Fibroblast of villous mesenchyme (primary cell): ENCODE results near the gene VWA1. TPM values are rescaled to one million over a fixed set of nuclear protein-coding genes. Genes with fewer than 3 reads are reported as not detected.
"Not testable (repeated sequence)": the region's sequence is repeated elsewhere in the genome, so short reads cannot be mapped to it uniquely, and the experiment has no call there.

Experiments used
- DNase-seq: peaks from one replicate; pipeline ENCODE4 v3.0.0-alpha.2; 2010; ENCODE audit warnings: low read depth
- H3K4me3 ChIP-seq: 2 replicates; pipeline ENCODE4 v1.5.1; 2011; ENCODE audit warnings: low read depth, mild to moderate bottlenecking, low read length
- CTCF ChIP-seq: IDR thresholded peaks from 2 replicates; pipeline ENCODE4 v1.5.1; 2012; ENCODE audit warnings: low read depth, mild to moderate bottlenecking, low read length; ENCODE audit not compliant: insufficient read depth
- total RNA-seq: library from RNA; depleted of rRNA; stranded (reverse); fragments of >200 nt; gene quantifications from 2 replicates; pipeline ENCODE4 v1.2.3, GENCODE V29; 2012

VWA1 gene
- total RNA-seq, 1 donor = 5.6 TPM

DNA sequence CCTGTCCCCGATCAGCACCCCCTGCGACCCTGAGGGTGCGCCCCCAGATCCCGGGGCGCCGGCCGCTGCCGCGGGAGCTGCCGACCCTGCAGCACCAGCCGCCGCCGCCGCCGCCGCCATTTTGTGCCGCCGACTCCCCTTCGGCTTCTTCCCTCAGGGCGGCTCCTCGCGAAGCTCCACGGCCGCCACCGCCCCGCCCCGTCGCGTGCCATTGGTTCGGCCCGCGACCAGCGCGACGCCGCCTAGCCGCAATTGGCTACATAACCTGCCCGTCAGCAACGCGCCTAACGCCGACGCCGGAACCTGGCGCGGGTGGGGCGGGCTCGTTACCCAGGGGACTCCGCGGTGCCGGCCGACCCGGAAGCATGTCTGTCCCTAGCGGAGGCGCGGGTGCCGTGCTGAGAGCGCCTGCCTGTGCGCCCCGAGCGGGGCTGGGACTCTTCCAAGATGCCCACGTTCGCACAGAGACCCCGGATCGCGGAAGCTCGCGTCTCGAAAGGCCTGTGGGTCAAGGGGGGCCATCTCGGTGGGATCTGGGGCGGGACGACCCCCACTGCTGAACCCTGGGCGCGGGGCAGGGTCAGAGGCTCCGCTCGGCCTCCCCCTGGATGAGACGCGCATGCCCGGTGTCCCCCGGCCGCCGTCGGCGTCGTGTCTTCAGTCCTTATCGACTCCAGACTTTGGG is 36.2 kb upstream of the VWA1 start, which contains the start of gene CCNL2:
CCNL2 (minus strand) TSS at position 149 of the 685 bp plus-strand sequence; CDS start at position 120, 29 bp downstream.
- TF ChIP-seq CTCF = peak; percentile 56
- DNase-seq = peak; percentile 98
- peak within 1 kb of the TSS; percentile 98 for H3K4me3 ChIP-seq

DNA sequence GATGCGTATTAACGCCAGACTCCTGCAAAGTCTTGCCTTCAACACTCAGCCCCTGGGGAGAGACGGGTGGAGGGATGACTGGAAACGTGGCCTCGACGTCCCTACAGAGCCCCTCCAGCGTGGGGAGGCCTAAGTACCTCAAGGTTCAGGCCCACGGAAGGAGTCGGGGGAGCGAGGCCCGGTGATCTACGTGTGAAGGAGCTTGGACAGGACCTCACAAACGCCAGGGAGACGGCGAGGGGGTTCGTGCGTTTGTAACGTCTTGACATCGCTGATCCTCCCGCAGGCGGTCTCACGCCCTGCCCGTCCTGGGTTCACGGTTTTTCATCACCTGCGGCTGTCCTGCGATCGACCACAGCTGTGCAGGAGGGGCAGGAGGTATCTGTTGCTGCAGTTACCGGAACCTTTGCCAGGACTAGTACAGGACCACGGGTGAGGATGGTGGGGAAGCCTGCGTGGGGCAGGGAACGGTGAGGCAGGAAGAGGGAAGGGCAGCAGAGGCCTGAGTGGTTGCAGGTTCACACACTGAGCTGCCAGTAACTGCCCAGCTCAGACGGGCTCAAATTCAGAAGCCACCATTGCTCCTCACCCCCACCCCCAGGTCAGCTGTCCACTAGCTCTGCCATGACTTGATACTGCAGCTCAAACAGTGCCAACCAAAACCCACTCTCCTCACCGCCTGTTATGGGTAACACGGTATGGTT is 35.5 kb upstream of the VWA1 start:
- DNase-seq = peak; percentile 50
- TF ChIP-seq CTCF = no peak

DNA sequence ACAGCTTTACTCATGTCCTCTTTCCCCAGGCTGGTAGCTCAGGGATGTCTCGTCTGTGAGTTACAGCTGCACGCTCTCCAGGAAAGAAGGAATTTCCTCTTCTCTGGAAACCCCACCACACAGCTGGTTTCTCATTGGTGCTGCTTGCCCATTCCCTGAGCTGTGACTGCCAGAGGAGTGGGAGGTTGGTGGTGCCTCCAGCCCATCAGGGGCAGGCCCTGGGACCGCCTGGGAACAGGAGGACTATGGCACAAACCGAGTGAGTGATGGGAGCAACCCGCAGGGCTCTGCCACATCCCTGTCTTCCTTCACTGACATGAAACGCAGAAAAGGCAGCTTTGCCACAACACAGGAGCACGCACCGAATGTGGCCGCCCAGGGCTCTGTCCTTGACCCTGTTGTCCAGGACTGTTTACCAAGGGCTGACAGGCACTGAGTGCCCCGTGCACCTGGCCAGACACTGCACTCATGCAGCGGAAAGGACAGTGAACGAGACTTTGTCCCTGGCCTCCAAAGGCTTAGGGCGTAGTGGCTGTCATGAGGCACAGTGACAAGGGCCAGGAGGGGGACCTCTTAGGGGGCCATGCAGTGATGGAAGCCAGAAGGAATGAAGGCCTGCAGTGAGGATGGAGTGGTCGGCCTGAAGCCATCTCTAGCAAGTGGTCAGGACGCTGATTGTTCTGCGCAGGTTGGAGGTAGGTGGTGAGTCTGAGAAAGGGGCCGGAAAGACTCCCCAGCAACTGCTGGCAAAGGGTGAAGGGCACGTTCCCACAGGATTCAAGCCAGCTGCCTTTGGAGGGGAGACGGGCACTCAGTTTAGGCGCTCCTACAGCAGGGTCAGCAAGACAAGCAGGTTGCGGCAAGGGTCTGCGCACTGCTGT is 34.7 kb upstream of the VWA1 start:
- no peak for TF ChIP-seq CTCF
- no peak for DNase-seq
- peak overlapping the region; percentile 98 for H3K4me3 ChIP-seq

More for the DNA sequence above, 35.5 kb upstream of the VWA1 start:
- H3K4me3 ChIP-seq = peak overlapping the region; percentile 98

- no peak for TF ChIP-seq CTCF
- no peak overlapping the region for H3K4me3 ChIP-seq
- DNase-seq = no peak
Observed at GRCh38 chr1:1401457-1402010, 34.0 kb upstream of the VWA1 start.

DNA sequence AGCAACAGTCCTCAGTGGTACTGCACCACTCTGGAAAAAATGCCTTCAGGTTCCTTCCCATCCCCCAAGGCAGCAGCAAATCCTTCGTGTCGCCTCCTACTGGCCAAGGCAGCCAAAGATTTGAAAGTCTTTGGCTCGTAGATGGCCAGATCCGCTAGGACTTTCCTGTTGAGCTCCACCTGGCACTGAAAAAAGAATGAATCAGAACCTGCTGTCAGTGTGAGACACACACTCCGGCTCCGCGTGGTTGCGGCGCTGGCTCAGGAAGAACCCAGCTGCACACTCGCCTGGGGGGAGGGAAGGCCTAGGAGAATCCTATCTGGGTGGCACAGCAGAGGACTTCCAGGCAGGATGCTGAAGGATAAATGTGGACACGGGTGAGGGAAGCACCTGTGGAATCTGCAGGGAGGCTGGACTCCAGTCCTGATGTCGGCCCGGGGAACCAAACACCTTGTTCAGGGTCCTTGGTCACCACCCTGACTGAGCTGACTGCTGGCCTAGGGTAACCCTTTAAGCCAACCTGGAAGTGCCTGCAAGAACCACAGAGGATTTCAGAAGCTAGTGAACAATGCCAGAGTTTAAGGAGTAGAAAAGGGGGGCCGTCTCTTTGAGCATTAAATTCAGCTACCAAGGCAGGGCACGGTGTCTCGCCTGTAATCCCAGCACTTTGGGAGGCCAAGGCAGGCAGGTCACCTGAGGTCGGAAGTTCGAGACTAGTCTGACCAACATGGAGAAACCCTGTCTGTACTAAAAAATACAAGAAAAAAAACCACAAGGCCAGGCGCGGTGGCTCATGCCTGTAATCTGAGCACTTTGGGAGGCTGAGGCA is 33.2 kb upstream of the VWA1 start:
- TF ChIP-seq CTCF = peak; percentile 66
- peak; percentile 46 for DNase-seq
- no peak overlapping the region for H3K4me3 ChIP-seq

GRCh38 chr1:1402901-1403392 is 32.5 kb upstream of the VWA1 start:
- H3K4me3 ChIP-seq, DNase-seq: not testable (repeated sequence)
